ENCODE results near the gene CEP350. TPM values are rescaled to one million over a fixed set of nuclear protein-coding genes. Genes with fewer than 3 reads are reported as not detected.
A peak's percentile ranks its signal among the peaks of the same experiment; 100 is the strongest.

The CEP350 gene
- total RNA-seq, 4 donors from 2014 or later, result 74.4 to 89.0 (median 82.0) TPM

DNA sequence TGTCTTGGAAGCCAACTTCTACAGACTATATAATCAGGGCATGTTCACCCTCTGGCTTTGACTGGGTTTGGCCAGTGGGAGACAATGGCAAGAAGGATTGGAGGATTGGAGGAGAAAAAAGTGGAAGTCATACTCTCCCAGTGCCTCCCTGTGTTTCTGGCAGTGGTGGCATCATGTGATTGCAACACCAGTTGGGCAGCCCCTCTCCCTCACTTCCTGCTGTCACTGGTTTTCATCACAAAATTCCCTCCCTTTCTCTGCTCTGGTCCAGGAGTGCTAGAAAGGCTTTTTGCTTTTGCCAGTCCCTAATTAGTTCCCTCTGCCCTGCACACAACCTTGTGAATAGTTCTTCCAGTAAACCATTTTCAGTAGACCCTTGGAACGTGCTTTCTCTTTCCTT, 196.4 kb downstream of the CEP350 start:
- WGBS, 2 donors (ENCODE audit: low coverage in 1 of 2), result 36% methylated on average over 1 of the region's 1 CpG; no CpG with 5 or more reads in 1 of the 2 donors
- Histone ChIP-seq H3K36me3 (no peaks in the 10 kb centered on the region), H3K4me1 (peaks cover 0 to 15% (median 4%) of the 10 kb centered on the region in 3 donors), H3K27ac (no peak overlapping the region), H3K9me3 (no peaks in the 10 kb centered on the region), H3K4me3 (no peak overlapping the region), H3K27me3 (peaks cover 6% of the 10 kb centered on the region)
- no peak for ATAC-seq
- TF ChIP-seq EP300 (IDR thresholded peaks at IDR 0.05), result no peak
- no peak for TF ChIP-seq POLR2A (IDR thresholded peaks at IDR 0.05)
- no peak for TF ChIP-seq POLR2AphosphoS5 (IDR thresholded peaks at IDR 0.05)

GRCh38 chr1:180151508-180151907, 196.9 kb downstream of the CEP350 start:
- Histone ChIP-seq H3K36me3 (no peaks in the 10 kb centered on the region), H3K27ac (no peak overlapping the region), H3K9me3 (no peaks in the 10 kb centered on the region), H3K4me3 (no peak overlapping the region), H3K4me1 (peaks cover 0 to 20% (median 4%) of the 10 kb centered on the region in 3 donors), H3K27me3 (peaks cover 6% of the 10 kb centered on the region)
- 41 to 47% methylated on average over 2 to 3 of the region's 3 CpGs for WGBS, 2 donors (ENCODE audit: low coverage in 1 of 2)
- no peak for TF ChIP-seq POLR2A (IDR thresholded peaks at IDR 0.05)
- no peak for TF ChIP-seq POLR2AphosphoS5 (IDR thresholded peaks at IDR 0.05)
- TF ChIP-seq, protein P1, sequence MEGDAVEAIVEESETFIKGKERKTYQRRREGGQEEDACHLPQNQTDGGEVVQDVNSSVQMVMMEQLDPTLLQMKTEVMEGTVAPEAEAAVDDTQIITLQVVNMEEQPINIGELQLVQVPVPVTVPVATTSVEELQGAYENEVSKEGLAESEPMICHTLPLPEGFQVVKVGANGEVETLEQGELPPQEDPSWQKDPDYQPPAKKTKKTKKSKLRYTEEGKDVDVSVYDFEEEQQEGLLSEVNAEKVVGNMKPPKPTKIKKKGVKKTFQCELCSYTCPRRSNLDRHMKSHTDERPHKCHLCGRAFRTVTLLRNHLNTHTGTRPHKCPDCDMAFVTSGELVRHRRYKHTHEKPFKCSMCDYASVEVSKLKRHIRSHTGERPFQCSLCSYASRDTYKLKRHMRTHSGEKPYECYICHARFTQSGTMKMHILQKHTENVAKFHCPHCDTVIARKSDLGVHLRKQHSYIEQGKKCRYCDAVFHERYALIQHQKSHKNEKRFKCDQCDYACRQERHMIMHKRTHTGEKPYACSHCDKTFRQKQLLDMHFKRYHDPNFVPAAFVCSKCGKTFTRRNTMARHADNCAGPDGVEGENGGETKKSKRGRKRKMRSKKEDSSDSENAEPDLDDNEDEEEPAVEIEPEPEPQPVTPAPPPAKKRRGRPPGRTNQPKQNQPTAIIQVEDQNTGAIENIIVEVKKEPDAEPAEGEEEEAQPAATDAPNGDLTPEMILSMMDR (IDR thresholded peaks at IDR 0.05), result no peak
- no peak for TF ChIP-seq EP300 (IDR thresholded peaks at IDR 0.05)
- no peak for ATAC-seq

- ATAC-seq, result no peak
- no peak overlapping the region for H3K27ac ChIP-seq
- peaks cover 6% of the 10 kb centered on the region for H3K27me3 ChIP-seq
- H3K4me1 ChIP-seq, result peaks cover 0 to 31% (median 4%) of the 10 kb centered on the region in 3 donors
- no peaks in the 10 kb centered on the region for H3K36me3 ChIP-seq
- H3K9me3 ChIP-seq, result no peaks in the 10 kb centered on the region
- no peak for TF ChIP-seq POLR2A (IDR thresholded peaks at IDR 0.05)
- TF ChIP-seq, protein P1 (IDR thresholded peaks at IDR 0.05), result no peak
- no peak for TF ChIP-seq EP300 (IDR thresholded peaks at IDR 0.05)
- TF ChIP-seq POLR2AphosphoS5 (IDR thresholded peaks at IDR 0.05), result no peak
- no peak overlapping the region for H3K4me3 ChIP-seq
- 93% methylated on average over 5 of the region's 6 CpGs; no CpG with 5 or more reads in 1 of the 2 donors for WGBS, 2 donors (ENCODE audit: low coverage in 1 of 2)
Observed at GRCh38 chr1:180152588-180152987, 198.0 kb downstream of the CEP350 start.

GRCh38 chr1:180153032-180153431, 198.4 kb downstream of the CEP350 start:
- Histone ChIP-seq H3K4me3 (no peak overlapping the region), H3K9me3 (no peaks in the 10 kb centered on the region), H3K36me3 (no peaks in the 10 kb centered on the region), H3K27me3 (peaks cover 6% of the 10 kb centered on the region), H3K27ac (no peak overlapping the region), H3K4me1 (peaks cover 0 to 36% (median 6%) of the 10 kb centered on the region in 3 donors)
- no peak for ATAC-seq
- WGBS, 2 donors (ENCODE audit: low coverage in 1 of 2), result 91 to 94% methylated on average over 3 to 5 of the region's 5 CpGs
- TF ChIP-seq EP300 (IDR thresholded peaks at IDR 0.05) (no peak), POLR2AphosphoS5 (IDR thresholded peaks at IDR 0.05) (no peak), POLR2A (IDR thresholded peaks at IDR 0.05) (no peak)
- TF ChIP-seq, protein P1 (IDR thresholded peaks at IDR 0.05), result no peak

DNA sequence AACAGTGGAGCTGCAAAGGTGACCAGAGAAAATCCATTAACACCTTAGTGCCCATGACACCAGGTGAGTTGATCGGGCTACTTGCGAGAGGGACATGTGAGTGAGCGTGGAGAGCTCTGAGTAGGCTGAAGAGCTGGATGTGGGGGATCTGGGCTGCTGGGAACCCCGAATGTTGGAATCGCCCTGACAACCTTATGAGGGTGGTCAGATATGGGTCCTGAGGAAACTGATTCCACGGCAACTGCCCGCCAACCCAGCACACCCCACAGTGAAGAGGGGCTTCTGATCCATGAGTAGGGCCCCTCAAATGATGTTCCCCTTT, 199.4 kb downstream of the CEP350 start:
- Histone ChIP-seq H3K27ac (peak overlapping the region; percentile 86 to 96 (median 92)), H3K4me1 (peaks cover 0 to 42% (median 6%) of the 10 kb centered on the region in 3 donors), H3K9me3 (no peaks in the 10 kb centered on the region), H3K36me3 (no peaks in the 10 kb centered on the region), H3K27me3 (peaks cover 6% of the 10 kb centered on the region), H3K4me3 (peak overlapping the region; percentile 83 to 98)
- WGBS, 2 donors (ENCODE audit: low coverage in 1 of 2), result 5 to 11% methylated on average over 4 to 7 of the region's 7 CpGs
- ATAC-seq, result no peak
- TF ChIP-seq POLR2AphosphoS5 (IDR thresholded peaks at IDR 0.05) (no peak), EP300 (IDR thresholded peaks at IDR 0.05) (no peak), POLR2A (IDR thresholded peaks at IDR 0.05) (no peak)
- TF ChIP-seq, protein P1 (IDR thresholded peaks at IDR 0.05), result no peak
